Mesenteric fat pad (tissue), 1 donor: ENCODE measurements around the gene MMP13. TPM values are rescaled to one million over a fixed set of nuclear protein-coding genes. Genes with fewer than 3 reads are reported as not detected.
"Not testable (repeated sequence)": the region's sequence is repeated elsewhere in the genome, so short reads cannot be mapped to it uniquely, and the experiment has no call there.

ENCODE experiments used
- DNase-seq: peaks from one replicate; pipeline ENCODE4 v3.0.0-alpha.2; 2020; ENCODE audit warnings: low spot score
- total RNA-seq: library from RNA; stranded (reverse); fragmentation: NEBNext Ultra II Directional; extraction: Animal tissue kit (Norgen Biotek cat#: 25700); gene quantifications from one replicate; pipeline ENCODE4 v1.2.1, GENCODE V29; 2021
- donor health status: DM: yes; HTN: yes; CAD: no.

Gene MMP13
- total RNA-seq, 1 donor from 2014 or later: not detected

GRCh38 chr11:102903895-102904294 is 51.6 kb downstream of the MMP13 start:
- not testable (repeated sequence) for DNase-seq

DNA sequence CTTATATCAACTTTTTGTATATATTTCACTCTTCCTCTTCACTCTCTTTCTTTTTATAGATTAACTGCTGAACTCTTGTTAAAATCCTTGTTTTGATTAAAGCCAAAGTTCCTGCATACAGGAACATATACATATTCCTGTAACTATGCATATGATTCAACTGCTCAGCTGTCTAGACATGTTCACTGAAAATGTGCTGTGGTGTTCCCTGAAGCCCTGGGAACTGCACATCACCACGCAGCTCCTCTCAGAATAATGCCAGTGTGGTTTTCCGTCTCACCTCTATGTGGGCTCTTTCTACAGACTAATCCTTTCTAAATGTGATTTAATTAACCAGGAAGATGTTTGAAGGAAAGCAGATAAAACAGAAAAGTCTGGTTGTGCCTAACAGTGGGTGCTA is 55.2 kb downstream of the MMP13 start:
- no peak for DNase-seq

Other genes with a start within 250 kb of the MMP13 start
- gene MMP27, start 250.0 kb downstream of the MMP13 start, total RNA-seq: not detected
- 2.6 TPM for gene MMP8, start 230.8 kb downstream of the MMP13 start, total RNA-seq
- gene MMP10, start 175.1 kb downstream of the MMP13 start, total RNA-seq: not detected
- 0.26 TPM for gene MMP1, start 157.6 kb downstream of the MMP13 start, total RNA-seq
- 1.5 TPM for gene MMP3, start 112.1 kb downstream of the MMP13 start, total RNA-seq
- 0.29 TPM for gene MMP12, start 80.8 kb downstream of the MMP13 start, total RNA-seq
- gene DCUN1D5, start 136.4 kb upstream of the MMP13 start, total RNA-seq: 22.1 TPM
- 16.6 TPM for gene DYNC2H1, start 153.7 kb upstream of the MMP13 start, total RNA-seq